ENCODE measurements around the gene MGAT3. TPM values are rescaled to one million over a fixed set of nuclear protein-coding genes. Genes with fewer than 3 reads are reported as not detected.

Gene MGAT3
- total RNA-seq, 1 donor from 2014 or later, result 0.11 TPM

GRCh38 chr22:39431216-39431801, 25.5 kb upstream of the MGAT3 start:
- H3K27ac Mint-ChIP-seq, result no peak overlapping the region
- DNase-seq (ENCODE audit: low spot score), result no peak
- intact Hi-C loops (cut with micrococcal nuclease), result no loop called here

GRCh38 chr22:39431821-39432251, 25.0 kb upstream of the MGAT3 start:
- H3K27me3 Mint-ChIP-seq (ENCODE audit: low read depth), result no peaks in the 10 kb centered on the region
- intact Hi-C loops (cut with micrococcal nuclease), result no loop called here
- H3K9me3 Mint-ChIP-seq, result no peaks in the 10 kb centered on the region
- H3K27ac Mint-ChIP-seq, result no peak overlapping the region
- peaks cover 22% of the 10 kb centered on the region for H3K36me3 Mint-ChIP-seq (ENCODE audit: low read depth)
- H3K4me1 Mint-ChIP-seq (ENCODE audit: low read depth), result no peaks in the 10 kb centered on the region
- no peak overlapping the region for H3K4me3 Mint-ChIP-seq (ENCODE audit: low read depth)
- DNase-seq (ENCODE audit: low spot score), result no peak

More at GRCh38 chr22:39431216-39431801, 25.5 kb upstream of the MGAT3 start:
- Mint-ChIP-seq H3K9me3 (no peaks in the 10 kb centered on the region), H3K4me1 (ENCODE audit: low read depth) (no peaks in the 10 kb centered on the region), H3K36me3 (ENCODE audit: low read depth) (peaks cover 26% of the 10 kb centered on the region), H3K27me3 (ENCODE audit: low read depth) (no peaks in the 10 kb centered on the region), H3K4me3 (ENCODE audit: low read depth) (no peak overlapping the region)

DNA sequence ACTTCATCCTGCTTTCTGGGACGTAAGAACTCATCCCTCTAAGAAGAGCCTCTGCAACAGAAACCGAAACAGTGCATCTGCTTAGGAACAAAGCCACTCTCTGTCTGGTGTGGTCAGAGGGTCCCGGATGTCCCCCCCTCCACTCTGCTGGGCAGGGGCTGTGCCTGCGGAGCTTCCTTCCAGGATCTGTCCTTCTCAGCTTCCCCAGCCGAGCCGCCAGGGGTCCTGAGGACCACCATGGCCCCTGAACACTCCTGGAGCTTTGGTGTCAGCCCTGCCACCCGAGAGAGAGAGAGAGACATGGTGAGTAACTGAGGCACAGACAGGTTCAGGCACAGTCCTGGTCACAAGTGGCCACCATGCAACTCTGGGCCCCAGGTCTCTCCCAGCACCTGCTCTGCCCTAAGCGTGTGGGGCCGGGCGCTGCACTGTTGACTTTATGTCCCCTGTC, 24.4 kb upstream of the MGAT3 start:
- H3K4me3 Mint-ChIP-seq (ENCODE audit: low read depth), result no peak overlapping the region
- no peak for DNase-seq (ENCODE audit: low spot score)
- no peaks in the 10 kb centered on the region for H3K27me3 Mint-ChIP-seq (ENCODE audit: low read depth)
- peaks cover 3% of the 10 kb centered on the region for H3K4me1 Mint-ChIP-seq (ENCODE audit: low read depth)
- H3K36me3 Mint-ChIP-seq (ENCODE audit: low read depth), result peaks cover 16% of the 10 kb centered on the region
- no peak overlapping the region for H3K27ac Mint-ChIP-seq
- H3K9me3 Mint-ChIP-seq, result no peaks in the 10 kb centered on the region
- intact Hi-C loops (cut with micrococcal nuclease), result no loop called here

DNA sequence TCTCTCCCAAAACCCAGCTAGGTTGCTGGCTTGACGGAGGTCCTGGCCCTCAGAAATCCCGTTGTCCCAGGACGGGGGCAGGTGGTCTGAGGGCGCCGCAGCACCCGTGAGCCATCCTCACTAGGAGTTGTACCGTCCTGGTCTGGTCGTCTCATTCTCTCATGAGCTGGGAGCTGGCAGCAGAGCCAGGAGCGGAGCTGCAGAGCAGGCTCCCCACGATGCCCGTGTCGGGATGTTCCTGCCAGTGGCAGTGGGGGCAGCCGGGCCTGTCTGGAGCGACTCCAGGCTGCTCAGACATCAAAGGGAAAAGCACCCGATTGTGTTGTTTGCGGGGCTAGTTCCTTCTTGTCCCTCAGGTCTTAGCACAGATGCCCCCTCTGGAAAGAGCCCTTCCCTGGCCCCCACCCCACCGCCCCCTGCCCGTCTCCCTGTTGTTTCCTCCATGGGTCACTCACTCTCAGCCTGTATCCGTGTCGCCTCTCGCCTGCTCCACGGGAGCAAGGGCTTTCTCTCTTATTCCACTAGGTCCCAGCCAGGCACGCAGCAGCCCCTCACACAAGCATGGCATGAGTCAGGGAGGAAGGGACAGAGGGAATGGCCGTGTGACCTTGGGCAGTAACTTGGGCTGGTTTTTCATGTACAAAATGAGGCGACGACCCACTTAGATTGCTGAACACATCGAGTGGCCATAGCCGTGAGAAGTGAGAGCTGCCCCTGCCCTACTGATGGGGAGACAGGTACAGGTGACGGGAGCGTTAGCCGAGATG, 23.2 kb upstream of the MGAT3 start:
- no peak overlapping the region for H3K27ac Mint-ChIP-seq
- peaks cover 6% of the 10 kb centered on the region for H3K4me1 Mint-ChIP-seq (ENCODE audit: low read depth)
- peaks cover 14% of the 10 kb centered on the region for H3K36me3 Mint-ChIP-seq (ENCODE audit: low read depth)
- no peaks in the 10 kb centered on the region for H3K9me3 Mint-ChIP-seq
- H3K27me3 Mint-ChIP-seq (ENCODE audit: low read depth), result no peaks in the 10 kb centered on the region
- DNase-seq (ENCODE audit: low spot score), result no peak
- intact Hi-C loops (cut with micrococcal nuclease), result no loop called here
- no peak overlapping the region for H3K4me3 Mint-ChIP-seq (ENCODE audit: low read depth)

DNA sequence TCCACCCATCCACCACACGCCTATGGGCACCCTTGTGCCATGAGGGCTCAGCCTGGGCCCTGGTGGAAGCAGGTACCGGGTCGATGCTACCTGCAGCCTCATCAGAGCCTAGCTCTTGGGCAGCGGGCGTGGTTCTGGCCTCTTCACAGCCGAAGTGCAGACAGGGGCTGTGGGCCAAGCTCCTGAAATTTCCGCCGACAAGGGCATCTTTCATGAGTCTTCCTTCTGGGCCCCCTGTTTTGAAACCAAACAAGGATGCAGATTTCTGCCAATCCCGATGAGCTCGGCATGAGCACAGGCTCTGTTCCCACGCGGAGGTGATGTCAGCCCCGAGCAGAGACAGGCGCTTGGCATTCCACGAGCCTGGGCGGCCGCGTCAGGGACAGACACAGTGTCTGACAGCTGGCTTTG, 22.6 kb upstream of the MGAT3 start:
- no peaks in the 10 kb centered on the region for H3K27me3 Mint-ChIP-seq (ENCODE audit: low read depth)

DNA sequence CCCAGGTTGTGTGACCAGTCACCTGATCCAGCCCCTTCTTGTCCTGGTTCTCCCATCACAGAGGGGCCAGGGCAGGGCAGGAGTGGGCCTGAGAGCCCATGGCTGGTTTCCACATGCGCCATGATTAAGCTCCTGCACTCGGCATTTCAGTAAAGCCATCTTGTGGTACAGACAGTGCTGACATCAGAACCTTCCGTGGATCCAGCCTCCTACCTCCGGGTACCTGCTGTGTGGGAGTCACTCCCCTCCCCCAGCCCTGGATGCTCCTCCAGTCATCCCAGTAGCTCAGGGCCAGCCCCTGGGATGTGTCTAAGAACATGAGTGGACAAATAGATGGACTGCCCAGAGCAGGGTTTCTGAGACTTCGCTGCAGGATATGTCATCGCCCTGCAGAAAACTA, 22.1 kb upstream of the MGAT3 start:
- no peak overlapping the region for H3K27ac Mint-ChIP-seq
- peaks cover 6% of the 10 kb centered on the region for H3K4me1 Mint-ChIP-seq (ENCODE audit: low read depth)
- H3K9me3 Mint-ChIP-seq, result no peaks in the 10 kb centered on the region
- DNase-seq (ENCODE audit: low spot score), result no peak
- H3K36me3 Mint-ChIP-seq (ENCODE audit: low read depth), result peaks cover 13% of the 10 kb centered on the region
- intact Hi-C loops (cut with micrococcal nuclease), result no loop called here
- no peaks in the 10 kb centered on the region for H3K27me3 Mint-ChIP-seq (ENCODE audit: low read depth)
- no peak overlapping the region for H3K4me3 Mint-ChIP-seq (ENCODE audit: low read depth)

More for the DNA sequence above, 22.6 kb upstream of the MGAT3 start:
- no peaks in the 10 kb centered on the region for H3K9me3 Mint-ChIP-seq
- H3K4me1 Mint-ChIP-seq (ENCODE audit: low read depth), result peaks cover 6% of the 10 kb centered on the region
- no peak overlapping the region for H3K27ac Mint-ChIP-seq
- H3K4me3 Mint-ChIP-seq (ENCODE audit: low read depth), result no peak overlapping the region
- peaks cover 14% of the 10 kb centered on the region for H3K36me3 Mint-ChIP-seq (ENCODE audit: low read depth)
- intact Hi-C loops (cut with micrococcal nuclease), result no loop called here
- no peak for DNase-seq (ENCODE audit: low spot score)

GRCh38 chr22:39435616-39436015, 21.2 kb upstream of the MGAT3 start:
- intact Hi-C loops (cut with micrococcal nuclease), result no loop called here
- Mint-ChIP-seq H3K36me3 (ENCODE audit: low read depth) (peaks cover 5% of the 10 kb centered on the region), H3K4me3 (ENCODE audit: low read depth) (no peak overlapping the region), H3K27ac (no peak overlapping the region), H3K4me1 (ENCODE audit: low read depth) (peaks cover 6% of the 10 kb centered on the region), H3K27me3 (ENCODE audit: low read depth) (no peaks in the 10 kb centered on the region), H3K9me3 (no peaks in the 10 kb centered on the region)
- no peak for DNase-seq (ENCODE audit: low spot score)

GRCh38 chr22:39437791-39438704, 18.8 kb upstream of the MGAT3 start:
- H3K4me1 Mint-ChIP-seq (ENCODE audit: low read depth), result peaks cover 6% of the 10 kb centered on the region
- no peak overlapping the region for H3K4me3 Mint-ChIP-seq (ENCODE audit: low read depth)
- intact Hi-C loops (cut with micrococcal nuclease), result no loop called here
- no peak overlapping the region for H3K27ac Mint-ChIP-seq
- no peaks in the 10 kb centered on the region for H3K36me3 Mint-ChIP-seq (ENCODE audit: low read depth)
- no peaks in the 10 kb centered on the region for H3K27me3 Mint-ChIP-seq (ENCODE audit: low read depth)
- H3K9me3 Mint-ChIP-seq, result no peaks in the 10 kb centered on the region
- no peak for DNase-seq (ENCODE audit: low spot score)

DNA sequence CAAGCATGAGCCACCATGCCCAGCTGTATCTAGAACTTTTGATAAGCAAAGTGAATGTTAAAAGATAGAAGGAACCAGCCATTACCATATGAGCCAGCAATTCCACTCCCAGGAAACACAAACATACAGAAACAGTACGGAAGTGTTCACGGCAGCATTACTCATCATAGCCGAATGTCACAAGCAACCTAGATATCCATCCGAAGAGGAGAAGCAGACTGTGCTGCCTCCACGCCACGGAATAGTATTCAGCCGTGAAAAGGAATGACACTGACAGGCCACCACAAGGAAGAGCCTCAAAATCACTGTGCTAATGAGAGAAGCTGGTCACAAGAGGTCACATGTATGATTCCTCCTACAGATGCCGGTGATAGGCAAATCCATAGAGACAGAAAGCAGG, 17.6 kb upstream of the MGAT3 start:
- peaks cover 6% of the 10 kb centered on the region for H3K4me1 Mint-ChIP-seq (ENCODE audit: low read depth)
- no peaks in the 10 kb centered on the region for H3K27me3 Mint-ChIP-seq (ENCODE audit: low read depth)
- intact Hi-C loops (cut with micrococcal nuclease), result no loop called here
- no peak overlapping the region for H3K27ac Mint-ChIP-seq
- H3K9me3 Mint-ChIP-seq, result no peaks in the 10 kb centered on the region
- DNase-seq (ENCODE audit: low spot score), result no peak
- H3K4me3 Mint-ChIP-seq (ENCODE audit: low read depth), result no peak overlapping the region
- no peaks in the 10 kb centered on the region for H3K36me3 Mint-ChIP-seq (ENCODE audit: low read depth)

DNA sequence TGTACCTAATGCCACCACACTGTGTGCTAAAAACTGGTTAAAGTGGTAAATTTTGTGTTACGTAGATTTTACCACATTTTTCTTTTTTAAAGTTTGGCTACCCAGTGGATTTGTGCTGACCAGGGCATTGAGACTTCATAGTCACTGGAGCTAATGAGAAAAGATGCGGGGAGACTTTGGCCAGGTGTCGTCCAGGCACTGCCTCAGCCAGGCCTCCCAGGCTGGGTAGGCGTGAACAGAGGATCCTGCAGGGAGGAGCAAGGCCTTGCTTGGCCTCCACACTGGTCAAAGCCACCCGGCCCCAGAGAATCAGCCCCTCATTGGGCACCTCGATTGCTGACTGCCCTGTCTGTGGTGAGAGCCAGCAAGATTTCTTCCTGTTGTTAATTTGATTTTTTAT, 13.4 kb upstream of the MGAT3 start:
- Mint-ChIP-seq H3K9me3 (no peaks in the 10 kb centered on the region), H3K27ac (no peak overlapping the region), H3K4me3 (ENCODE audit: low read depth) (no peak overlapping the region), H3K27me3 (ENCODE audit: low read depth) (no peaks in the 10 kb centered on the region), H3K36me3 (ENCODE audit: low read depth) (no peaks in the 10 kb centered on the region), H3K4me1 (ENCODE audit: low read depth) (peaks cover 14% of the 10 kb centered on the region)
- intact Hi-C loops (cut with micrococcal nuclease), result no loop called here
- DNase-seq (ENCODE audit: low spot score), result no peak

- H3K9me3 Mint-ChIP-seq, result no peaks in the 10 kb centered on the region
- no peaks in the 10 kb centered on the region for H3K27me3 Mint-ChIP-seq (ENCODE audit: low read depth)
- intact Hi-C loops (cut with micrococcal nuclease), result no loop called here
- DNase-seq (ENCODE audit: low spot score), result no peak
- peaks cover 15% of the 10 kb centered on the region for H3K4me1 Mint-ChIP-seq (ENCODE audit: low read depth)
- H3K36me3 Mint-ChIP-seq (ENCODE audit: low read depth), result no peaks in the 10 kb centered on the region
- H3K4me3 Mint-ChIP-seq (ENCODE audit: low read depth), result no peak overlapping the region
- no peak overlapping the region for H3K27ac Mint-ChIP-seq
Measured at GRCh38 chr22:39444247-39444800, 12.5 kb upstream of the MGAT3 start.

- Mint-ChIP-seq H3K4me3 (ENCODE audit: low read depth) (no peak overlapping the region), H3K4me1 (ENCODE audit: low read depth) (peaks cover 20% of the 10 kb centered on the region), H3K27ac (no peak overlapping the region), H3K27me3 (ENCODE audit: low read depth) (no peaks in the 10 kb centered on the region), H3K9me3 (no peaks in the 10 kb centered on the region), H3K36me3 (ENCODE audit: low read depth) (no peaks in the 10 kb centered on the region)
- intact Hi-C loops (cut with micrococcal nuclease), result no loop called here
- no peak for DNase-seq (ENCODE audit: low spot score)
Measured at GRCh38 chr22:39444937-39445465, 11.8 kb upstream of the MGAT3 start.
